T-helper 22 cell (primary cell): ENCODE results near the gene SENP2.
"Not testable (repeated sequence)": the region's sequence is repeated elsewhere in the genome, so short reads cannot be mapped to it uniquely, and the experiment has no call there.

ENCODE experiments used
- DNase-seq: peaks from one replicate; pipeline ENCODE4 v3.0.0-alpha.2; 2020; ENCODE audit warnings: low read depth

SENP2 gene

GRCh38 chr3:185585859-185586685 is at the start of gene SENP2:
Gene SENP2 (plus strand): TSS chr3:185586295. CDS start chr3:185586414, 119 bp downstream.
- peak; percentile 99 for DNase-seq

- no peak for DNase-seq
Measured at GRCh38 chr3:185537369-185537970, 48.6 kb upstream of the SENP2 start.

GRCh38 chr3:185539934-185540333 is 46.2 kb upstream of the SENP2 start:
- no peak for DNase-seq

GRCh38 chr3:185540695-185541094 is 45.4 kb upstream of the SENP2 start:
- no peak for DNase-seq

- DNase-seq, result no peak
Measured at GRCh38 chr3:185549122-185549521, 37.0 kb upstream of the SENP2 start.

- no peak for DNase-seq
Measured at GRCh38 chr3:185549651-185550111, 36.4 kb upstream of the SENP2 start.

- no peak for DNase-seq
Measured at GRCh38 chr3:185552358-185552877, 33.7 kb upstream of the SENP2 start, which contains the start of gene LIPH. Gene LIPH (minus strand): TSS chr3:185552588. CDS start chr3:185552471, 117 bp downstream.

- no peak for DNase-seq
Measured at GRCh38 chr3:185555101-185555501, 31.0 kb upstream of the SENP2 start.

DNA sequence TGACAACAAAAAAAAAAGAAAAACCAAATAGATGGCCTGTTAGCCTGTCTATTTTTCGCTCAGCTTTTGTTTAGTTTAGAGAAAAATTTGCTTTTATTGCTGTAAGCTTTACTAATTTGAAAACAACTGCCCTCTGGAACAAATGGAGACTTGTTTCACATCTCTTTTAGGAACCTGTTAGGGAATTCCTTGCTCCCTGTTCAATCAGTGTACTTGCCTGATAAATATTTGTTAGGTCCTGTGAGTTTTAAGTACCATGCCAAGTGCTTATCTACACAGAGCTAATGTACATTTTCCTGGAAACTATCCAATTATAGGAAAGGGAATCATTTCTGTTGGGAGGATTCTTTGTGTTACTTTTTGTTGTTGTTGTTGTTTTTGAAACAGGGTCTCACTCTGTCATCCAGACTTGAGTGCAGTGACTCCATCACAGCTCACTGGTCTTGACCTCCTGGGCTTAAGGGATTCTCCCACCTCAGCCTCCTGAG is 30.2 kb upstream of the SENP2 start:
- no peak for DNase-seq

DNA sequence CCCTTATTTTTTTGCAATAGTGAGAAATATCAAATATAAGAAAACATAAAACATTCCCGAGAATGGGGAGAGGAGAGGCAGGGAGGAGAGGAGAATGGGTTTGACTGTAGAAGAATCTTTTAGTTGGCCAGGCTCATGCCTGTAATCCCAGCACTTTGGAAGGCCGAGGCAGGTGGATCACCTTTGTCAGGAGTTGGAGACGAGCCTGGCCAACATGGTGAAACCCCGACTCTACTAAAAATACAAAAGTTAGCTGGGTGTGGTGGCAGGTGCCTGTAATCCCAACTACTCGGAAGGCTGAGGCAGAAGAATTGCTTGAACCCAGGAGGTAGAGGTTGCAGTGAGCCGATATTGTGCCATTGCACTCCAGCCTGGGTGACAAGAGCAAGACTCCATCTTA is 29.5 kb upstream of the SENP2 start:
- DNase-seq, result not testable (repeated sequence)

- no peak for DNase-seq
Measured at GRCh38 chr3:185558395-185558794, 27.7 kb upstream of the SENP2 start.

GRCh38 chr3:185559706-185560090 is 26.4 kb upstream of the SENP2 start:
- DNase-seq, result no peak

- DNase-seq, result no peak
Measured at GRCh38 chr3:185560676-185561075, 25.4 kb upstream of the SENP2 start.

DNA sequence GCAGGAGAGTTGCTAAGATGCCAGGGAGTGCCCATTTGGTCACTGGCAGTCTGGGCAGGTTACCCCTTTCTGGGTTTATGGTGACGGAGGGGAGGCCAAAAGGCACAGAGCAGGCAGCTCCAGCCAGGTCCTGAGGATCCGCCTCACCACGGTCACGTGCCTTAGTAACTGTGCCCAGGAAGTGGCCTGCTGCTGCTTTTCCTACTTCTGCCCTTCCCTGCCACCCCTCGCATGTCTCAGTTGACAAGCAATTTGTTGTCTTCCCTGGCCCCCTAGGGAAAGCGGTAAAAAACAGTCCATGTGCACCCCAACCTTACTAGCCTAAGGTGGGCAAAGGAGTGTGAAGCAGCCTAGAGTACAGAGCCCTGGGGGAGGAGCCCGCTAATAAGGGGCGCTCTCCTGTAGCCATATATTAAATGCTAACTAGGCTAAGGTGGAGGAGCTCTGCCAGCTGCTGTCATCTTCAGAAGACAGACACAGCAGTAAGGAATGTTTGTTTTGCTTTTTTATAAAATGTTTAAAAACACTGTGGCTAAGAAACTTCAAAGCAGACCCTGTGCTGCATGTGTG is 24.6 kb upstream of the SENP2 start:
- DNase-seq, result no peak

- DNase-seq, result no peak
Measured at GRCh38 chr3:185561958-185562357, 24.1 kb upstream of the SENP2 start.

- no peak for DNase-seq
Measured at GRCh38 chr3:185572183-185572582, 13.9 kb upstream of the SENP2 start.

DNA sequence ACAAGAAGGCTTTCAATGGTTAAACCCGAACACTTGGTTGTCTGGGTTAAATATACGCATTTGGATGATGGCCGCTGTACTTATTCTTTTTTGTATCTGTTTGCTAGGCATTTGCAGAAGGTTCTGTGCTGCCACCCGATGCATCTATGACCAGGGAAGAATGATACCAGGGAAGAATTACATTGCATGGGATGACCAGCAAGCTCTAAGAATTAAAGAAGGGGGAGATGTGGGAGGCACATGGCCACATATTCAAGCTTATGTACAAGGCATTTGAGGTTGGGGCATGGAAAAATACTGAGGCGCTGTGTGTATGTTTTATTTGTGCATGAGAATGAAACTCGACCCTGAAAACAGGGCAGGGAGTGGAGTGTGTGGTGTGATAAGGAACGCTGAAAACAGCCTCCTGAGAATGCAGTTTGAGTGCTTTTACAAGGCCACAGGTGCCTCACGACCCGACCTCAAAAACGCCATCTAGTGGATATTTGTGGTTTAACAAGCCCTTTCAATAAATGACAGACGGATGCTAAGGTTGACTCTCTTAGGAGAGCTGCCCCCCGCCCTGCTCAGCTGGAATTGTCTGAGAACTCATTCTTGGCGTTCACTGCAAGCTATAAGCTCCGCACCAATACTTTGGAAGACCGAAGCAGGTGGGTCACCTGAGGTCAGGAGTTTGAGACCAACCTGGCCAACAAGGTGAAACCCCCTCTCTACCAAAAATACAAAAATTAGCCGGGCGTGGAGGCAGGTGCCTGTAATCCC is 10.8 kb upstream of the SENP2 start:
- DNase-seq, result not testable (repeated sequence)

DNA sequence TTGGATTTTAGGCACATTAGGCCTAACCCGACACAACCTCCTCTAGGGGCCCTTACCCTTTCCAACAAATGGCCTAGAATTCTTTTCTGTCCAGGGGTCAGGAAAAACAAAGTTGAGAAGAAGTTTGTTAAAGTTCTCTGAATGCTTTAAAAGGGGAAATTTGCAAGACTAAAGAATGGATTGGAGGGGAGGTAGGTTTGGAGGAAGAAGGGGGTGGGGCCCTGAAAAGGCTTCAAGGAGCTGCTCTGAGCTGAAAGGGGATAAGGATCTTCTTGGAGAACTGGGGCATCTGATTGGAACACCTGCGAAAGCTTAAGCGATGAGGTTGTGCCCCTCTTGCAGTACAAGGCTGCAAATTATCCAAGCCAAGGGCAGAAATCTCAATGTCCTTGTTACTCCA is 3.9 kb upstream of the SENP2 start:
- no peak for DNase-seq

DNA sequence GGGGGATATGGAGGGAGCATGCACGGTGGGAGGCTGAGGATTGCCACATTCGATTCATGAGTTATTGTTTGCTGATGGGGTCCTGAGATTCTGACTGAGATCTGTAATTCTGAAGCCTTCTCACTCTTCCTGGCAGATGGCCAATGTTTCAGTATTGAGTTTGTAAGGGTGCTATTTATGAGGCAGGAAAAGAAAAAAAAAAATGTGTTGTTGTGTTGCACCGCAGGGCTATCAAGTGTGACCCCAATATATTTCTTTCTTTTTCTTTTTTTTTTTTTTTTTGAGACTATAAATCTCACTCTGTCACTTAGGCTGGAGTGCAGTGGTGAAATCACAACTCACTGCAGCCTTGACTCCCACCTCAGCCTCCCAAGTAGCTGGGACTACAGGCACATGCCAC is 3.2 kb upstream of the SENP2 start:
- DNase-seq, result no peak

GRCh38 chr3:185583925-185584324 is 2.2 kb upstream of the SENP2 start:
- no peak for DNase-seq

- no peak for DNase-seq
Measured at GRCh38 chr3:185584686-185585085, 1.4 kb upstream of the SENP2 start.

- DNase-seq, result no peak
Measured at GRCh38 chr3:185585518-185585858, 607 bp upstream of the SENP2 start.
